IMR-90 (cell line): ENCODE measurements around the gene ACOX1. TPM values are rescaled to one million over a fixed set of nuclear protein-coding genes. Genes with fewer than 3 reads are reported as not detected.

Experiments used
- ATAC-seq: fragments of 200-7000 bp; cut with Tn5 transposase; 2 replicates; pipeline ENCODE4 v1.9.1; 2020; ENCODE audit warnings: low read depth, mild to moderate bottlenecking, moderate library complexity
- BruUV-seq: library from RNA; stranded (reverse); fragments of 400-500 nt; replicated peaks from 2 replicates; lab custom pipeline; 2021; lab: Mats Ljungman, UMichigan
- CTCF ChIA-PET: fragments of 300-600 bp; formaldehyde crosslinking; extraction: SDS; loops from one replicate; lab custom pipeline; 2021; ENCODE audit warnings: antibody characterized with exemption; lab: Yijun Ruan, JAX
- POLR2A ChIA-PET: fragments of 300-600 bp; sonication (Branson Sonifier 250); formaldehyde crosslinking; loops from one replicate; lab custom pipeline; 2022; ENCODE audit warnings: antibody characterized with exemption; ENCODE audit not compliant: unreplicated experiment; lab: Charles Lee
- DNase-seq: peaks from one replicate; pipeline ENCODE4 v3.0.0; 2013
- H2AFZ ChIP-seq: replicated peaks from 2 replicates; pipeline ENCODE3; 2013; ENCODE audit warnings: low read length, mild to moderate bottlenecking; ENCODE audit not compliant: poor library complexity
- H2AK5ac ChIP-seq: 2 replicates; pipeline ENCODE4 v1.6.1; 2013; ENCODE audit warnings: low read depth, low read length, inconsistent platforms
- H2AK9ac ChIP-seq: replicated peaks from 2 replicates; pipeline ENCODE3; 2013; ENCODE audit warnings: mild to moderate bottlenecking, low read depth, low read length, moderate library complexity; ENCODE audit not compliant: poor library complexity
- H2BK120ac ChIP-seq: 2 replicates; pipeline ENCODE4 v1.6.1; 2013; ENCODE audit warnings: low read depth, low read length, inconsistent platforms
- H2BK15ac ChIP-seq: 3 replicates; pipeline ENCODE4 v1.6.1; 2013; ENCODE audit warnings: low read depth, low read length, inconsistent platforms
- H2BK20ac ChIP-seq: 2 replicates; pipeline ENCODE4 v1.6.1; 2013; ENCODE audit warnings: low read depth, mild to moderate bottlenecking, inconsistent platforms, low read length, moderate library complexity
- H2BK5ac ChIP-seq: 2 replicates; pipeline ENCODE4 v1.6.1; 2013; ENCODE audit warnings: mild to moderate bottlenecking, low read depth, low read length, inconsistent platforms; ENCODE audit not compliant: poor library complexity, severe bottlenecking
- H3K14ac ChIP-seq: replicated peaks from 2 replicates; pipeline ENCODE4 v1.6.1; 2013; ENCODE audit warnings: low read depth, low read length, inconsistent platforms
- H3K18ac ChIP-seq: 2 replicates; pipeline ENCODE4 v1.6.1; 2013; ENCODE audit warnings: low read depth, low read length, control low read depth
- H3K23ac ChIP-seq: 2 replicates; pipeline ENCODE4 v1.6.1; 2013; ENCODE audit warnings: low read depth, low read length, inconsistent platforms
- H3K27ac ChIP-seq: 2 replicates; pipeline ENCODE4 v1.5.1; 2013; ENCODE audit warnings: mild to moderate bottlenecking, control low read depth, low read length; ENCODE audit not compliant: insufficient read depth
- H3K27me3 ChIP-seq: 2 replicates; pipeline ENCODE4 v1.6.1; 2013; ENCODE audit warnings: low read length; ENCODE audit not compliant: control insufficient read depth, insufficient read depth
- H3K36me3 ChIP-seq: 2 replicates; pipeline ENCODE4 v1.6.1; 2013; ENCODE audit warnings: low read length, mixed read lengths; ENCODE audit not compliant: control insufficient read depth, insufficient read depth
- H3K4ac ChIP-seq: 2 replicates; pipeline ENCODE4 v1.6.1; 2013; ENCODE audit warnings: low read depth, low read length, inconsistent platforms
- H3K4me1 ChIP-seq: 2 replicates; pipeline ENCODE4 v1.6.1; 2013; ENCODE audit warnings: low read length, mixed read lengths; ENCODE audit not compliant: control insufficient read depth, insufficient read depth
- H3K4me2 ChIP-seq: 2 replicates; pipeline ENCODE4 v1.6.1; 2013; ENCODE audit warnings: low read depth, mild to moderate bottlenecking, control low read depth, low read length, moderate library complexity
- H3K4me3 ChIP-seq: 2 replicates; pipeline ENCODE4 v1.5.1; 2013; ENCODE audit warnings: low read depth, mild to moderate bottlenecking, control low read depth, low read length, moderate library complexity; ENCODE audit not compliant: insufficient read depth
- H3K56ac ChIP-seq: 2 replicates; pipeline ENCODE4 v1.6.1; 2013; ENCODE audit warnings: low read length, inconsistent platforms; ENCODE audit not compliant: insufficient read depth; ENCODE audit errors: extremely low read depth
- H3K79me1 ChIP-seq, 2 experiments: 2 replicates each; pipeline ENCODE4 v1.6.1; 2013; ENCODE audit warnings: low read length in 2 of 2, inconsistent platforms in 1 of 2, low read depth in 1 of 2
- H3K9ac ChIP-seq: 2 replicates; pipeline ENCODE4 v1.6.1; 2013; ENCODE audit warnings: low read depth, low read length, control low read depth
- H3K9me1 ChIP-seq: 2 replicates; pipeline ENCODE4 v1.6.1; 2013; ENCODE audit warnings: low read length, inconsistent platforms; ENCODE audit not compliant: insufficient read depth
- H3K9me3 ChIP-seq: 2 replicates; pipeline ENCODE4 v1.6.1; 2013; ENCODE audit warnings: low read length; ENCODE audit not compliant: control insufficient read depth, insufficient read depth
- H4K20me1 ChIP-seq: 2 replicates; pipeline ENCODE4 v1.6.1; 2013; ENCODE audit warnings: low read length, inconsistent platforms; ENCODE audit not compliant: insufficient read depth
- H4K5ac ChIP-seq: 2 replicates; pipeline ENCODE4 v1.6.1; 2013; ENCODE audit warnings: mild to moderate bottlenecking, low read depth, low read length, control low read depth
- H4K8ac ChIP-seq, 2 experiments: 2 replicates each; pipeline ENCODE4 v1.6.1; 2013; ENCODE audit warnings: low read depth in 2 of 2, low read length in 2 of 2, control low read depth in 1 of 2, inconsistent platforms in 1 of 2
- H4K91ac ChIP-seq: 2 replicates; pipeline ENCODE4 v1.6.1; 2013; ENCODE audit warnings: low read depth, low read length, inconsistent platforms; ENCODE audit not compliant: insufficient read depth
- CEBPB ChIP-seq: IDR thresholded peaks from 2 replicates; pipeline ENCODE4 v1.6.1; 2012; ENCODE audit warnings: low read depth, low read length, improper control_type of control experiment
- MXI1 ChIP-seq: IDR thresholded peaks from 2 replicates; pipeline ENCODE4 v1.6.1; 2012; ENCODE audit warnings: low read depth, mild to moderate bottlenecking, low read length, moderate library complexity, borderline replicate concordance
- WGBS, 2 experiments: methylation state at CpG; one replicate each; pipeline versions ENCODE4 v1.1.5 to v1.1.7; 2013; ENCODE audit warnings: missing lambda C conversion rate in 2 of 2; ENCODE audit not compliant: insufficient read length in 1 of 2; ENCODE audit errors: extremely low coverage in 2 of 2; 5-methylcytosine and 5-hydroxymethylcytosine counted together
- dilution Hi-C: fragments of 300-500 bp; cut with HindIII; formaldehyde crosslinking; loops from one replicate; pipeline ENCODE4 v1.14.3; 2018; ENCODE audit warnings: low sequenced_read_pairs; ENCODE audit not compliant: unreplicated experiment
- in situ Hi-C: fragments of 300-500 bp; cut with MboI; formaldehyde crosslinking; loops from 3 replicates; pipeline ENCODE4 v1.14.3; 2019; ENCODE audit warnings: low sequenced_read_pairs, inconsistent platforms, mixed read lengths
- intact Hi-C: fragments of 100-400 bp; cut with micrococcal nuclease; formaldehyde crosslinking; loops from 2 replicates; pipeline ENCODE4 v1.10.0; 2022
- polyA plus RNA-seq, 3 experiments: library from polyadenylated mRNA; depleted of rRNA; stranded (reverse); fragments of >200 nt; gene quantifications; 2 replicates each; pipeline ENCODE4 v1.2.3, GENCODE V29; 2012; ENCODE audit warnings: low replicate concordance in 1 of 3
- total RNA-seq: library from RNA; depleted of rRNA; stranded (reverse); fragments of >200 nt; gene quantifications from 2 replicates; pipeline ENCODE4 v1.2.3, GENCODE V29; 2012
- TF ChIP-seq, protein P1 (sequence below): fragments of 150-350 bp; IDR thresholded peaks from 2 replicates; pipeline ENCODE4 v1.6.1; 2016; ENCODE audit warnings: low read depth, mild to moderate bottlenecking, low read length, moderate library complexity, borderline replicate concordance

Gene ACOX1
- total and polyA plus RNA-seq, 2 of the 4 experiments (the other 2 are of a cell fraction), result 16.1 to 94.8 TPM

DNA sequence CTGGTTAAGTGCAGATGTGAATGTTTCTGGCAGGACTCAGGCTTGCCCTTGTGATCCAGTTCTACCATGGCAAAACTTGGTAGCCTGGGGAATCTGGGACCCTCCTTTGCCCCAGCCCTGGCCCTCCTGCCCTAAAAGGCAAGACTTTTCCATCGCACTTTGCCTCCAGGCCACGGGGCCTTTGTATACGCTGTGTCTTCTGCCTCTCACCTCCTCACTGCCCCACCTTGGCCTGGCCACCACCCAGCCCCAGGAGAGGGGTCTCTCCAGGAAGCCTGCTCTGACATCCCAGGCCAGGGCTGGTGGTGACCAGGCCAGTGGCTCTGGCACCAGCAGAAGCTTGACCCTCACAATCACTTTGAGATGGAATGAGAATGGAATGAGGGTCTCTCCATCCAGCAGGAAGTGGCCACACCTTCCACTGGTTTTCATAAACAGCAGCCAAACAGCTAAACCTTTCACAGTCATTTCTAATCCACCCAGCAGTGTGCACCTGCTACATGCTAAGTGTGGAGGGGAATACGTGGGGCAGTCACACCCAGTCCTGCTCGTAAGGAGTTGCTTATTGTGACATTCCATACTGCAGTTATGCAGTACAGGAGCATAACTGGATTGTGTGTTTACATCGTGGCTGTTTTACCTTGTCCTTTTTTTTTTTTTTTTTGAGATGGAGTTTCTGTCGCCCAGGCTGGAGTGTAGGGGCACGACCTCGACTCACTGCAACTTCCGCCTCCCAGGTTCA is 72.7 kb downstream of the ACOX1 start:
- Histone ChIP-seq H3K18ac (no peak overlapping the region), H4K5ac (peak overlapping the region; percentile 82), H2BK15ac (no peak overlapping the region), H3K23ac (no peak overlapping the region), H3K9me1 (0 out of 2 replicates have a peak, but pooled peaks cover 6% of the 10 kb centered on the region), H2AK5ac (peak overlapping the region; percentile 87; the same call in 1 of the 2 replicates), H2AK9ac (peak overlapping the region; percentile 78), H2BK5ac (no peak overlapping the region), H3K14ac (no peak overlapping the region), H4K8ac (peak overlapping the region; percentile 68 to 98), H2BK20ac (no peak overlapping the region), H3K27me3 (no peaks in the 10 kb centered on the region), H3K56ac (no peak overlapping the region), H2BK120ac (no peak overlapping the region), H3K79me1 (peaks cover 10 to 25% of the 10 kb centered on the region in 2 experiments), H4K91ac (no peak overlapping the region), H3K9me3 (no peaks in the 10 kb centered on the region), H3K27ac (no peak overlapping the region), H3K4ac (peak overlapping the region; percentile 45), H3K36me3 (peaks cover 12% of the 10 kb centered on the region), H3K4me1 (peaks cover 4% of the 10 kb centered on the region), H3K4me2 (no peak overlapping the region), H3K4me3 (no peak overlapping the region), H3K9ac (no peak overlapping the region), H2AFZ (peak overlapping the region; percentile 1), H4K20me1 (no peaks in the 10 kb centered on the region)
- in situ Hi-C loops, result loop anchor here (10.0 kb wide), 1 partner anchor 378 kb away; no protein-coding TSS in a partner anchor
- ATAC-seq, result no peak
- no peak for DNase-seq
- ChIA-PET POLR2A (no interaction called here), CTCF (no interaction called here)
- dilution Hi-C loops, result no loop called here
- WGBS, 2 experiments, result 80% methylated on average over 1 of the region's 10 CpGs; no CpG with 5 or more reads in 1 of the 2 experiments
- intact Hi-C loops, result loop anchor here (5.0 to 10.0 kb wide), 2 partner anchors 36 to 168 kb away; partner anchors contain the start of genes FBF1, GALR2, SRP68 and ZACN
- BruUV-seq, result no TSS peak
- no peak for TF ChIP-seq MXI1
- TF ChIP-seq CEBPB, result no peak
- TF ChIP-seq, protein P1, sequence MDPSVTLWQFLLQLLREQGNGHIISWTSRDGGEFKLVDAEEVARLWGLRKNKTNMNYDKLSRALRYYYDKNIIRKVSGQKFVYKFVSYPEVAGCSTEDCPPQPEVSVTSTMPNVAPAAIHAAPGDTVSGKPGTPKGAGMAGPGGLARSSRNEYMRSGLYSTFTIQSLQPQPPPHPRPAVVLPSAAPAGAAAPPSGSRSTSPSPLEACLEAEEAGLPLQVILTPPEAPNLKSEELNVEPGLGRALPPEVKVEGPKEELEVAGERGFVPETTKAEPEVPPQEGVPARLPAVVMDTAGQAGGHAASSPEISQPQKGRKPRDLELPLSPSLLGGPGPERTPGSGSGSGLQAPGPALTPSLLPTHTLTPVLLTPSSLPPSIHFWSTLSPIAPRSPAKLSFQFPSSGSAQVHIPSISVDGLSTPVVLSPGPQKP, result no peak
